Measurements from ENCODE around the gene NUAK2.

- no peak for TF ChIP-seq TAF1 (IDR thresholded peaks at IDR 0.05; ENCODE audit: borderline replicate concordance, insufficient read depth, low read length)
- no peak for TF ChIP-seq SIN3A (IDR thresholded peaks at IDR 0.05; ENCODE audit: borderline replicate concordance, insufficient read depth, low read length)
- TF ChIP-seq POLR2AphosphoS5 (IDR thresholded peaks at IDR 0.05; ENCODE audit: low read depth, low read length) = no peak
- TF ChIP-seq, protein P1, sequence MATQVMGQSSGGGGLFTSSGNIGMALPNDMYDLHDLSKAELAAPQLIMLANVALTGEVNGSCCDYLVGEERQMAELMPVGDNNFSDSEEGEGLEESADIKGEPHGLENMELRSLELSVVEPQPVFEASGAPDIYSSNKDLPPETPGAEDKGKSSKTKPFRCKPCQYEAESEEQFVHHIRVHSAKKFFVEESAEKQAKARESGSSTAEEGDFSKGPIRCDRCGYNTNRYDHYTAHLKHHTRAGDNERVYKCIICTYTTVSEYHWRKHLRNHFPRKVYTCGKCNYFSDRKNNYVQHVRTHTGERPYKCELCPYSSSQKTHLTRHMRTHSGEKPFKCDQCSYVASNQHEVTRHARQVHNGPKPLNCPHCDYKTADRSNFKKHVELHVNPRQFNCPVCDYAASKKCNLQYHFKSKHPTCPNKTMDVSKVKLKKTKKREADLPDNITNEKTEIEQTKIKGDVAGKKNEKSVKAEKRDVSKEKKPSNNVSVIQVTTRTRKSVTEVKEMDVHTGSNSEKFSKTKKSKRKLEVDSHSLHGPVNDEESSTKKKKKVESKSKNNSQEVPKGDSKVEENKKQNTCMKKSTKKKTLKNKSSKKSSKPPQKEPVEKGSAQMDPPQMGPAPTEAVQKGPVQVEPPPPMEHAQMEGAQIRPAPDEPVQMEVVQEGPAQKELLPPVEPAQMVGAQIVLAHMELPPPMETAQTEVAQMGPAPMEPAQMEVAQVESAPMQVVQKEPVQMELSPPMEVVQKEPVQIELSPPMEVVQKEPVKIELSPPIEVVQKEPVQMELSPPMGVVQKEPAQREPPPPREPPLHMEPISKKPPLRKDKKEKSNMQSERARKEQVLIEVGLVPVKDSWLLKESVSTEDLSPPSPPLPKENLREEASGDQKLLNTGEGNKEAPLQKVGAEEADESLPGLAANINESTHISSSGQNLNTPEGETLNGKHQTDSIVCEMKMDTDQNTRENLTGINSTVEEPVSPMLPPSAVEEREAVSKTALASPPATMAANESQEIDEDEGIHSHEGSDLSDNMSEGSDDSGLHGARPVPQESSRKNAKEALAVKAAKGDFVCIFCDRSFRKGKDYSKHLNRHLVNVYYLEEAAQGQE (IDR thresholded peaks at IDR 0.05; ENCODE audit: insufficient read depth in 1 of 2, low read depth in 2 of 2, low read length in 2 of 2) = no peak
- no peak for TF ChIP-seq FOXP2 (optimal IDR thresholded peaks at IDR 0.05; ENCODE audit: borderline replicate concordance, extremely low read depth, extremely low read length, insufficient read depth)
Measured at GRCh38 chr1:205300149-205300548, 21.4 kb downstream of the NUAK2 start.
